SK-N-SH treated with all-trans-retinoic acid at 6 μM for 48 hours (cell line): ENCODE data around the gene UBE2G1.

Experiments
- ARNTL ChIP-seq: fragments of 450-650 bp; formaldehyde crosslinking; IDR thresholded peaks from 2 replicates; pipeline ENCODE4 v1.5.0; 2020; ENCODE audit warnings: low read depth, mild to moderate bottlenecking, moderate library complexity, borderline replicate concordance
- BACH2 ChIP-seq: fragments of 250-450 bp; sonication (Bioruptor Pico); IDR thresholded peaks from 2 replicates; pipeline ENCODE4 v1.9.0; 2021; ENCODE audit warnings: mild to moderate bottlenecking, borderline replicate concordance
- CREB5 ChIP-seq: fragments of 250-450 bp; sonication (Bioruptor Pico); IDR thresholded peaks from 2 replicates; pipeline ENCODE4 v1.5.1; 2020; ENCODE audit warnings: low read depth, mild to moderate bottlenecking, moderate library complexity
- CSDC2 ChIP-seq: fragments of 250-450 bp; sonication (Bioruptor Pico); IDR thresholded peaks from 2 replicates; pipeline ENCODE4 v1.5.0; 2020; ENCODE audit warnings: mild to moderate bottlenecking, moderate library complexity
- ESRRG ChIP-seq: fragments of 250-450 bp; sonication (Bioruptor Pico); IDR thresholded peaks from 2 replicates; pipeline ENCODE4 v1.6.1; 2021; ENCODE audit warnings: mild to moderate bottlenecking
- ISL1 ChIP-seq: fragments of 250-450 bp; sonication (Bioruptor Pico); IDR thresholded peaks from 2 replicates; pipeline ENCODE4 v2.1.2; 2022; ENCODE audit warnings: mild to moderate bottlenecking, moderate library complexity
- PATZ1 ChIP-seq: fragments of 250-450 bp; sonication (Bioruptor Pico); IDR thresholded peaks from 2 replicates; pipeline ENCODE4 v1.8.0; 2020; ENCODE audit warnings: mild to moderate bottlenecking, moderate library complexity, borderline replicate concordance
- POU6F1 ChIP-seq: fragments of 250-450 bp; sonication (Bioruptor Pico); IDR thresholded peaks from 2 replicates; pipeline ENCODE4 v1.8.0; 2021; ENCODE audit warnings: low read depth, mild to moderate bottlenecking, moderate library complexity, borderline replicate concordance
- RARB ChIP-seq: fragments of 250-450 bp; sonication (Bioruptor Pico); IDR thresholded peaks from 2 replicates; pipeline ENCODE4 v1.8.0; 2021; ENCODE audit warnings: mild to moderate bottlenecking, moderate library complexity
- SNAI2 ChIP-seq: fragments of 250-450 bp; sonication (Bioruptor Pico); IDR thresholded peaks from 2 replicates; pipeline ENCODE4 v1.5.0; 2020; ENCODE audit warnings: mild to moderate bottlenecking, moderate library complexity
- TCF4 ChIP-seq: fragments of 250-450 bp; sonication (Bioruptor Pico); IDR thresholded peaks from 2 replicates; pipeline ENCODE4 v1.8.0; 2021; ENCODE audit warnings: mild to moderate bottlenecking, moderate library complexity, borderline replicate concordance
- ZC3H10 ChIP-seq: fragments of 250-450 bp; sonication (Bioruptor Pico); IDR thresholded peaks from 2 replicates; pipeline ENCODE4 v1.5.1; 2021; ENCODE audit warnings: mild to moderate bottlenecking, moderate library complexity
- ZFP3 ChIP-seq: fragments of 250-450 bp; sonication (Bioruptor Pico); IDR thresholded peaks from 2 replicates; pipeline ENCODE4 v1.5.0; 2020; ENCODE audit warnings: mild to moderate bottlenecking, moderate library complexity
- TF ChIP-seq, protein P1 (sequence below): fragments of 250-450 bp; sonication (Bioruptor Pico); IDR thresholded peaks from 2 replicates; pipeline ENCODE4 v1.5.0; 2020; ENCODE audit warnings: mild to moderate bottlenecking, moderate library complexity

DNA sequence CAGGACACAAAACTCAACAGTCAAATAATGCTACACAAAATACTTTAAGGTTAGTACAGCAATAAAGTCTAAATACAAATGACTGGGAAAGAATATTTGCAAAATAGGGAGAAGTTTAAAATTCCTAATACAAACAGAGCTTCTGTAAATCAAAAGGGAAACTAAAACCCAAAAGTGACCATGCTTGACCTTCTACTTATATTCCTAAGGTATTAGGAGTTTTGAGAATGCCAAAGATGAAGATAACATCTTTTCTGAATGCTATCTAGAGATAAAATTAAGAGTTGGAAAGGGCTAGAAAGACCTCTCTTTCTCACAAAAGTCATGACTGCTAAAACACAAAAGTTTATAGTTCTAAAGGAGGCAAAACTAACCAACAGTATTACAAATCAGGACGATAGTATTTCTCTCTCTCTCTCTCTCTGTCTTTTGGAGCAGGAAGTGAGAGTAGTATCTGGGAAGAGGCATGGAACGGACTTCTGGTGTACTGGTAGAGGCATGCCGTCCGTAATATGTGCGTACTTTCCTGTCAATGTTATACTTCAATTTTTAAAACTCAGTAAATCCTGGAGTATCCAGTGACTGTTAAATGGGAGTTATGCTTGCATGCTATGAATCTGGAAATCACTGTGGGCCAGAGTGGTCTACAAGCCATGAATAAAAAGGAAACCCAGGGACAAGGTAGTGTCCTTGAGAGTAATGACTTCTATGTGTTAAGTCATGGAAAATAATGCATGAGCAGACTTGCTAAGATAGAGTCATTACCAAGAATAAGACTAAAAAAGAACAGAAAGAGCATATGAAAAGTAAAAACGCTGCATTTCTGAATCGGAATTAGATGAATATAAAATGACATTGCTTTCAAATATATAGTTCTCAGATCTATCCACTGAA lies 53.0 kb downstream of the UBE2G1 start:
- TF ChIP-seq, protein P1, sequence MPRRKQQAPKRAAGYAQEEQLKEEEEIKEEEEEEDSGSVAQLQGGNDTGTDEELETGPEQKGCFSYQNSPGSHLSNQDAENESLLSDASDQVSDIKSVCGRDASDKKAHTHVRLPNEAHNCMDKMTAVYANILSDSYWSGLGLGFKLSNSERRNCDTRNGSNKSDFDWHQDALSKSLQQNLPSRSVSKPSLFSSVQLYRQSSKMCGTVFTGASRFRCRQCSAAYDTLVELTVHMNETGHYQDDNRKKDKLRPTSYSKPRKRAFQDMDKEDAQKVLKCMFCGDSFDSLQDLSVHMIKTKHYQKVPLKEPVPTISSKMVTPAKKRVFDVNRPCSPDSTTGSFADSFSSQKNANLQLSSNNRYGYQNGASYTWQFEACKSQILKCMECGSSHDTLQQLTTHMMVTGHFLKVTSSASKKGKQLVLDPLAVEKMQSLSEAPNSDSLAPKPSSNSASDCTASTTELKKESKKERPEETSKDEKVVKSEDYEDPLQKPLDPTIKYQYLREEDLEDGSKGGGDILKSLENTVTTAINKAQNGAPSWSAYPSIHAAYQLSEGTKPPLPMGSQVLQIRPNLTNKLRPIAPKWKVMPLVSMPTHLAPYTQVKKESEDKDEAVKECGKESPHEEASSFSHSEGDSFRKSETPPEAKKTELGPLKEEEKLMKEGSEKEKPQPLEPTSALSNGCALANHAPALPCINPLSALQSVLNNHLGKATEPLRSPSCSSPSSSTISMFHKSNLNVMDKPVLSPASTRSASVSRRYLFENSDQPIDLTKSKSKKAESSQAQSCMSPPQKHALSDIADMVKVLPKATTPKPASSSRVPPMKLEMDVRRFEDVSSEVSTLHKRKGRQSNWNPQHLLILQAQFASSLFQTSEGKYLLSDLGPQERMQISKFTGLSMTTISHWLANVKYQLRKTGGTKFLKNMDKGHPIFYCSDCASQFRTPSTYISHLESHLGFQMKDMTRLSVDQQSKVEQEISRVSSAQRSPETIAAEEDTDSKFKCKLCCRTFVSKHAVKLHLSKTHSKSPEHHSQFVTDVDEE, result no peak
- no peak for TF ChIP-seq ISL1
- TF ChIP-seq ZFP3 (CRISPR knock-in tag), result no peak
- TF ChIP-seq ESRRG, result no peak
- no peak for TF ChIP-seq POU6F1 (CRISPR knock-in tag)
- TF ChIP-seq CREB5 (CRISPR knock-in tag), result no peak
- no peak for TF ChIP-seq SNAI2 (CRISPR knock-in tag)
- no peak for TF ChIP-seq ZC3H10 (CRISPR knock-in tag)
- TF ChIP-seq ARNTL, result no peak
- no peak for TF ChIP-seq BACH2 (CRISPR knock-in tag)
- no peak for TF ChIP-seq TCF4 (CRISPR knock-in tag)
- no peak for TF ChIP-seq PATZ1 (CRISPR knock-in tag)
- TF ChIP-seq CSDC2, result no peak
- TF ChIP-seq RARB (CRISPR knock-in tag), result no peak
